ENCODE data around the gene FBXW12.

The FBXW12 gene

GRCh38 chr3:48435223-48435595, 63.2 kb downstream of the FBXW12 start:
- no peak for DNase-seq (ENCODE audit: low read depth, low spot score)

DNA sequence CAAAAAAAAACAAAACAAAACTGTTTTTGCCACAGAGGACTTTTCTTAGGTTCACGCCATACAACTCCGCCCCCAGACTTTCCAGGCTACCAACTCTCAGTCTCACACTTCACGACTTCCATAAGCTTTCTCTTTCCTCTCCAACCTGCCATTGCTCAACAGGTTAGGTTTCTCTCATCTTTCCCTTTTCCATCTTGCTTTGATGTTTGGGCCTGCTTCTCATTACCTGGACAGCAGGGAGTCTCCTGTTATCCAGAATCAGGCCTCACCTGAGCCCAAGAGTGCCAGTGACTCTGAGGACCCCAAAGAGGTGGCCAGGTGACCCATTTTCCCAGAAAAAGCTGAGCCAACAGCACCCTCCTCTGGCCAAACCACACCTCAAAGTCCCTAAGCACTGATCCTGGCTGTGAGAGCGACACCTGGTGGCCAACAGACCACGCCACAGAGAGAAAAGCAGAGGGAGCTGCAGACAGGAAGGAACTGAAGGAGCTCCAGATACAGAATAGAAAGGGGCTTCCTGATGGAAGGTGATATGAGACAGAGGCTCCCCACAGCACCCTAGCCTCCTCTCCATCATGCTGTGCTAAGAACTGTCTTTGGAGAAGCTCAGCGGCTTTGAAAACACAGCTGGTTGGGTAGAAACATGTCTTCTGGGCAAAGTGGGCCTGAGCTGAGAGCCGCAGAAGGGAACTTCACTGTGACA, 63.9 kb downstream of the FBXW12 start:
- DNase-seq (ENCODE audit: low read depth, low spot score), result peak; percentile 69

DNA sequence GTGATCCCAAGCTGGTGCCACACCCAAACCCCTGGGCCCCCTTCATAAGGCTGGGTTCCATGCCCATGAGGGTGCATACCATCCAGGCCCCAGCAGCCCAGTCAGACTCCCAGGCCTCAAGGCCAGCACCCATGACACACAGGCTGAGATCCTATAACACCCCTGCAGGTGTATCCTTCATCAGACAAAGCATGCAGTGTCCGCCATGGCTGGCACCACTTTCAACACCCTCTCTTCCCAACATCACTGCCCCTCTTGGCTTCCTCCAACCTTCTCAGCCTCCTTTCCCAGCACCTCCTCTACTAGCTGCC, 64.4 kb downstream of the FBXW12 start:
- DNase-seq (ENCODE audit: low read depth, low spot score), result no peak

- DNase-seq (ENCODE audit: low read depth, low spot score), result no peak
These were observed 64.8 kb downstream of the FBXW12 start for GRCh38 chr3:48436855-48437254.

GRCh38 chr3:48437812-48438211, 65.8 kb downstream of the FBXW12 start:
- no peak for DNase-seq (ENCODE audit: low read depth, low spot score)

DNA sequence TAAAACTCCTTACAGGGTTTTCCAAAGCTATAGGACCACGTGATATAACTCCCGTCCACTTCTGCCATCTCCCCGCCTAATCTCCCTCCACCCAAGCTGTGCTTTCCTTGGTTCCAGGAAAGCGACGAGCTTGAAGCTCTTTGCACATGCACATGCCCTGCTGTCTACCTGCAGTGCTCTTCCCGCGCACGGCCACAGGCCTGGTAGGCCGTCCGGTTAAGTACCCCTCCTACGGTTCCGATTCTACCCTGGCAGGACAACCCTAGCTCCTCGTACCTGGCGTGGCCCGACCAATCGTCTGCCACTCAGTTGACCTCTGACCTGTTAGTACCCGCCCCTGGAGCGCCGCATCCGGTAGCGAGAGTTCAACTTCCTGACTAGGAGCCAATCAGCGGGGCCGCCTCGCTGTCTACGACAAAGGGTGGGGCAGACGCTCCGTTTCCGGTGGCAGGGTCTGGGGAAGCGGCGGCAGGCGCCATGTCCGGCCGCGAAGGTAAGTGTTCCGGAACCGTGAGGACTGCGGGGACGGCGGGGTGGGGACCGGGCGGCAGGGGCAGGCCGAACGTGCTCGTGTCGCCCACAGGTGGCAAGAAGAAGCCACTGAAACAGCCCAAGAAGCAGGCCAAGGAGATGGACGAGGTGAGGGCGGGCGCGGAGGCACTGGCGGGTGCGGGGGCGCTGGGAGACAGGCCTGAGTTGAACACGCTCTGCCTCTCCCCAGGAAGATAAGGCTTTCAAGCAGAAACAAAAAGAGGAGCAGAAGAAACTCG, 68.0 kb downstream of the FBXW12 start, which contains the start of the genes CCDC51 and TMA7:
TSS of gene CCDC51 (minus strand) at position 300 of the 770 bp plus-strand sequence. CDS start 4,991 bp downstream, outside the sequence.
TSS of gene TMA7 (plus strand) at position 438 of the 770 bp plus-strand sequence. CDS start at position 478, 40 bp downstream.
- DNase-seq (ENCODE audit: low read depth, low spot score), result peak; percentile 85

GRCh38 chr3:48440590-48440958, 68.6 kb downstream of the FBXW12 start:
- no peak for DNase-seq (ENCODE audit: low read depth, low spot score)

- no peak for DNase-seq (ENCODE audit: low read depth, low spot score)
These were observed 69.9 kb downstream of the FBXW12 start for GRCh38 chr3:48441940-48442339.

All from smooth muscle cell of the brain vasculature (primary cell).